Skeletal muscle cell (primary cell): ENCODE results near the gene KDM4C.
"Not testable (repeated sequence)": the region's sequence is repeated elsewhere in the genome, so short reads cannot be mapped to it uniquely, and the experiment has no call there.

ENCODE experiments used
- DNase-seq: peaks from one replicate; pipeline ENCODE4 v3.0.0-alpha.2; 2010; ENCODE audit warnings: low read depth
- H3K4me3 ChIP-seq: 2 replicates; pipeline ENCODE4 v1.5.1; 2011; ENCODE audit warnings: low read depth, mild to moderate bottlenecking, control low read depth, low read length, moderate library complexity

KDM4C gene

DNA sequence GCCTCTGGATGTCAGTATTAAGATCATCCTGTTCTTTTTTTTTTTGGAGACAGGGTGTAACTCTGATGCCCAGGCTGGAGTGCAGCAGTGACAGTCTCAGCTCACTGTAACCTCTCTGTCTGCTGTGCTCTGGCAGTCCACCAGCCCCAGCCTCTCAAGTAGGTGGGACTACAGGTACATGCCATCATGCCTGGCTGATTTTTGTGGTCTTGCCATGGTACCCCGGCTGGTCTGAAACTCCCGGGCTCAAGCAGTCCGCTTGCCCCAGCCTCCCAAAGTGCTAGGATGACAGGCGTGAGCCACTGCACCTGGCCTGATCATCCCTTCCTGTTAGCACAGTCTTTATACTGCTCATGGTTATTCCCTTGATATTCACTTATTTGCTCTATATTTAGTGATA, 3.5 kb downstream of the KDM4C start:
- DNase-seq, result no peak
- H3K4me3 ChIP-seq, result no peak overlapping the region

DNA sequence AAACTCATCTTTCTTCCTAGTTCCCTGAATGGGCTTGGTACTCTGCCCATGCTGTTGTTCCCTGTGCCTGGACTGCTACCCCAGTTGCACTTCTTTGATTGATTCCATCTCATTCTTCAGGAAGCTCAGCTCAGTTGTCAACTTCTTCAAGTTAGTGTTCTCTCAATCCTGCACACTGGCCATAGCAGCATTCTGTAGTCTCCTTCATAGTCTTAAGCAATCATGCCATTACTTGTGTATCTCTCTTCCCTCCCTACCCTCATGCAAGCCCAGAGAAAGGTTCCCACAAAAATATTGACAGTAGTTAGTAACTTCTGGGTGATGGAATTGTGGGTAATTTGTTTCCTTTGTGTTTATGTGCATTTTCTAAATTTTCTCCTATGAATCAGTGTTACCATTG, 5.5 kb downstream of the KDM4C start:
- no peak overlapping the region for H3K4me3 ChIP-seq
- no peak for DNase-seq

DNA sequence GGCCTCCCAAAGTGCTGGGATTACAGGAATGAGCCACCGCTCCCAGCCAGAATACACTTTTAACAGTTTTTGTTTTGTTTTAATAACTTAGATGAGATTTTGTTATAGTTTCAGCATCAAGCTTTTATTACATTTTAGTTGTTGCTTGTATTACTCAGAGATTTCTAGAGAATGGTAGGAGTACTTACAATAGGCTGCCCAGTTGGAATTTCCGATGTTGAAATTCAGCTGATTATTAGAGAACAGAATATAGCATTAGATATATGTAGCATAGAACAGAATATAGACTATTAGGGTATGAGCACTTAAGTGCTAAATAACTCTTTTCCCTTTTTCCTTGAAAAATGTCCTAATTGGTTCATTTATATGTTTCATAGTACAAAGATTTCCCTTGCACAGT, 6.2 kb downstream of the KDM4C start:
- no peak for DNase-seq
- H3K4me3 ChIP-seq, result no peak overlapping the region

DNA sequence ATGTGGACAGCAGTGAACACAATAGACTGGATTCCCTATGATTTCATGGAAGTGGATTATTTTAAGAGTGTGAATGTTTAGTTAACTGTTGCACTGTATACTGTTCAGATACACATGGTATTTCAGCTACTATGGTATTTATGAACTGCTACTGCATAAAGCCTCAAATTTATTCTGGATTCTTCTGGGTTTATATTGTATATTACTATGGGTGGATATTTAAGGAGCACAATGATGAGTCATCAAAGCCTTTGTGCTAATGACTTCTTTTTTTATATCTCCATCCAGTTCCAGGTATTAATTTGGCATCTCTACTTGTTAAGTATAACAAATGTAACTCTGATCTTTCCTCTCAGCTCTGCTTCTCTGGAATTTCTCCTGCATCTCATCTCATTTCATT, 6.8 kb downstream of the KDM4C start:
- no peak for DNase-seq
- no peak overlapping the region for H3K4me3 ChIP-seq

DNA sequence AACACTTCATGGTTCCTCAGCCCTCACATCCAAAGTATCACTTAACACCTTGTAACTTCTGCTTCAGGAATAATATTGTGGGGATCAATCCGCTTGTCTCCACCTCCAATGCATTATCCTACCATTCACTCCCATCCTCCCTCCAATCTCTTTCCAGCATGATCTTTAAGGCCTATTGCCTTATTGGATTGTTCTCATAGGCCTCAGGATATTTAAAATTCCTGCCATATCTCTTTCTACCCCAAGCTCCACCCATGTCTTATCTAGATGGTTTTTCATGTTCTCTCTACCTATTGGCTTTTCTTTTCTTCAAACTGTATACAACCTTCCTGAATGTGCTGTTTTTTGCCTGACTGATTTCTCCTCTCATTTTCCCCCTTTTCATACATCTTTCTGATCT, 7.2 kb downstream of the KDM4C start:
- H3K4me3 ChIP-seq, result no peak overlapping the region
- DNase-seq, result no peak

DNA sequence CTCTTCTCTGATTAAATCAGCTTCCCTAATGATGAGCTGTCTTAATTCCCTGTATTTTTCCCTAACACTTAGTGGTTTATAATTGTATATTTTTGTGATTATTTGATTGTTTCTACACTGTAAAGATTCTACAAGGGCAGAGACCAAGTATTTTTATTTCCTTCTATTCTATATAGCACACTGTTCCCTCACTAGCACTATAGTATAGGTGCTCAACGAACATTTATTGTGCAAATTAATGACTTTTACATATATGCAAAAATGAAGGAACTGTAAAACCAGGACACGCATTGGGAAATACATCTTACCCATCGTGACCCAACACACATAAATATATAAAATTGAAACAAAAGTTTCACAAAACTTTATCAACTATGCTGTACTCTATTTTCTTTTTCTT, 7.6 kb downstream of the KDM4C start:
- no peak overlapping the region for H3K4me3 ChIP-seq
- no peak for DNase-seq

DNA sequence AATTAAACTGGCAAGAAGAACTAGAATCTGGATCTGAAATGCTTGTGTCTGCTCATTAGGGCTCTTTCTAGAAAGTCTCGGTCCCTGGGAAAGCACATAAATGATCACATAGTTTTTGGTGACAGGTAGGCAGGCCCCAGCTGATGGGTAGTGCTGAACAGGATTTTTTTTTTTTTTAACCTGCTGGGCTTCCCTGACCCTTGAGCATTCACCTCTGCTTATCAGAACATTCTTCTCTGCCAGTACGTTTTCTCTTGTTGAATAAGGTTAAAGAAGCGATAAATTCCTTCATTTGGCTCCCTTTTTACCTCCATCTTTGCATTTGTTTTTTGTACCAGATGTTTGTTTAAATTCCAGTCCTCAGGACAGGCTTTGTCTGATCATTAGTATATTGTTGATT, 8.8 kb downstream of the KDM4C start:
- no peak for DNase-seq
- no peak overlapping the region for H3K4me3 ChIP-seq

DNA sequence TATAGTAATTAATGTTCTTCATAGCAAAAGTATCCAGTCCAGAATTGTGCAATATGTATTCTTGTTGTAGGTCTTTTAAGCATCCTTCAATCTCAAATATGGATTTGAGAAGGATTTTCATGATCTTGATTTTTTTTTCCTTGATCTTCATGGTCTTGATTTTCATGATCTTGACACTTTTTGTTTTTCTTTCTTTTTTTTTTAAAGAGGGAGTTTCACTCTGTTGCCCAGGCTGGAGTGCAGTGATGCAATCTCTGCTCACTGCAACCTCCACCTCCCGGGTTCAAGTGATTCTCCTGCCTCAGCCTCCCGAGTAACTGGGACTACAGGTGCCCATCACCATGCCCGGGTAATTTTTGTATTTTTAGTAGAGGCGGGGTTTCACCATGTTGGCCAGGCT, 10.8 kb downstream of the KDM4C start:
- H3K4me3 ChIP-seq, DNase-seq: not testable (repeated sequence)

DNA sequence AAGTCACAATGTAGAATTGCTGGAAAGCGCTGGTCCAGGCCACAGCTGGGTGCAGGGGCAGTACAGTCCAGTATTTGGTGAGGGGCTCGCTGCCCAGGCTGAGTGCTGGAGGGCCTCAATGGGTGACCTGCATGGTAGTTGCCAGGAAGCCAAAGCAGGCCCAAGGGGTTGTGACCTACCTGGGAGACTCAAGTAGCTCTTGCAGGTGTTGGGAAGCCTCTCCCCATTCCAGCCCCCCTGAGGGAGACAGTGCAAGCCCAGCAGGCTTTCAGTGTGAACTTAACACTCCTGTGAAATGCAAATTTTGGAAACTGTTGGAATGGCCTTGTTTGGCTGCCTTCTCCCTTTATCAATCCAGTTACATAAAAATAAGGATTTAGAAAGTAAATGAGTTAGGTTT, 13.9 kb downstream of the KDM4C start:
- no peak overlapping the region for H3K4me3 ChIP-seq
- DNase-seq, result no peak

DNA sequence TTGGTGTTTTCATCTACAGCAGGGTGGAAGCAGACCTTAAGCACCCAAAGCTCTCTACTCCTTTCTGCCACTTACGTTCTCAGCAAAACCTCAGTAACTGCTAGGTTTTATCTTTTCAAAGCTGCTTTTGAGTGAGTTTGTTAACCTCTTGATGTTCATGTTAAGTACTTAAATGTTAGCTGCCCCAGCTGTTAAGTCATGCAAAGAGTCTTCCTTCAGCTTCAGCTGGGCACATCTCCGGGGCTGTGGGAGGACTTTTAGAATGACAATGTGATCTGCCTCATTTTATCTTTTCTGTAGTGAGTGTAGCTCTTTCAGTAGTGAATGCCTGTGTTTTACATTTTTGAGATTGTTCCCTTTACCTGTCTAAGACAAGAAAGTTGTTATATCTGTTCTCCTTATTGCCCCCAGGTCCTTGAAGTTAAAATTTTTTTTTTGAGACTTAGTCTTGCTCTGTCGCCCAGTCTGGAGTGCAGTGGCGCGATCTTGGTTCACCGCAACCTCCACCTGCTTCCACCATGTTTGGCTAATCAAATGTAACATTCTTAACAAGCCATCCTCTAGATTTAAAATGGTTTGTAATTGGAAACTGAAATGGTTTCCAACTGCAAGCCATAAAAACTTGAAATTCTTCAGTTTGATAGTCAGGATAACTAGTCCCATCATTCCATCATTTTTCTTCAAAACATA, 19.6 kb downstream of the KDM4C start:
- H3K4me3 ChIP-seq, result no peak overlapping the region
- no peak for DNase-seq

DNA sequence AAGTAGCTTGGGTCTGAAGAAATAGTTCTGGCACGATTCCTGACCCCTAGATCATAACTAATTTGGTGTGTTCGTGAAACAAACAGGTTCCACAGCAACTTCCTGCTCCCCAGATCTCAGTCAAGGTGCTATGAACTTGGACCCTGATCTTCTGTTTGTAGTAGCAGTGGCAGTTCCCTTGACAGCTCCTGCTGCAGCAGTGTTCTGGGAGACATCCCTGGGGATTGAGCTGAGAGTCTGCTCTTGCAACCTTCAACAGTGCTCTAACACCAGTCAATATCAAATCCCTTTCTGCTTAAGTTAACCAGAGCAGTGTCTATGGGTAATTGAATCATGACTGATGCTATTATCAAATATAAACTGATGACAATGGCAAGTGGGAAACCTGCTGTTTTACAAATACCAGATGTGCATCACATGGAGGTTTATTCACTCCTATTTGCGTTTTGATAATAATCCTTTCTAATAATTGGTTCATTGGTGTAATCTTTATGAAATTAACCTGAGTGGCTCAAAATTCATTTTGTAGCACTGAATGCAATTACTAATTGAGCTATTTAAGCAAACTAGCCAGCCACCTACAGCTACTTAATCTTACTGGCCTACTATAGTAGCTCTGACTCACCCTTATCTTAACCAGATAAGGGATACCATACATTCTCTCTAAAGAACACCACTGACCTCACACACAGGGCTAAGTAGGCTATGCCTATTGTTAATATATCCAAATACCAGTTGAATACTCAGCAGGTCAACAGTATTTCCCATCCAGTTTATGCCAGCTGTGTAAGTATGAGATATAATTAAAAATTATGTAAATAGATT, 21.9 kb downstream of the KDM4C start:
- no peak overlapping the region for H3K4me3 ChIP-seq

DNA sequence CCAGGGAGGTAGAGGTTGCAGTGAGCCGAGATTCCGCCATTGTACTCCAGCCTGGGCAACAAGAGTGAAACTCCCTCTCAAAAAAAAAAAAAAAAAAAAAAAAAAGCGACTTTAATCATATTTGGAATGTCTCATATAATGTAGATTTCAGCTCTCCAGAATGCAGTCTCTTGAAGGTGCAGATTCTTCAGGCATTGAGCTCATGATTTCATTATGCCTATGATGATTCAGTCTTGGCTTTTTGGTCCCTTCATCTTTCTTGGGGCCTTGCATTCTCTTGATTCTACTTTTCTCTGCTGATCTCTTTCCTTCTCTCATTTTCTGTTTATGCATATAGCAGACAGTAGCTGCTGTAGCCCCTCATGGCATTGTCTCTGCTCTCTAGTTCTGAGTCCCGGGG, 22.9 kb downstream of the KDM4C start:
- DNase-seq, result no peak

More for the DNA sequence above, 21.9 kb downstream of the KDM4C start:
- DNase-seq, result no peak

DNA sequence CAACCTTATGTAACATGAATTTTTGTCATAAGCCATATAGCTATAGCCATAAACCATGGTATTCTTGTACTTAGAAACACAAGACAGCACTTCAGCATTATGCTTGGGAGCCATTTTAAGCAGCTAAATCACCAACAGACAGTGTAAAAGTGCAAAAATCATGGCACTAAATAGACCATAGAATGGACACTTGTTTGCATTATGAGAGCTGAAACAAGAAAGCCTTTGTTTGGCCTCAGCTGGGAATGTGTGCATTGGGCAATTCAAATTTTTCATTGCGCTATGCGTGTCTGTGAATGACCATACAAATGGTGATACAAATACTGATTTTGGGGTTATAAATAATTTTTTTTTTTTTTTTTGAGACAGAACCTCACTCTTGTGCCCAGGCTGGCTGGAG, 23.7 kb downstream of the KDM4C start:
- no peak for DNase-seq
- no peak overlapping the region for H3K4me3 ChIP-seq

More for the DNA sequence above, 22.9 kb downstream of the KDM4C start:
- no peak overlapping the region for H3K4me3 ChIP-seq

DNA sequence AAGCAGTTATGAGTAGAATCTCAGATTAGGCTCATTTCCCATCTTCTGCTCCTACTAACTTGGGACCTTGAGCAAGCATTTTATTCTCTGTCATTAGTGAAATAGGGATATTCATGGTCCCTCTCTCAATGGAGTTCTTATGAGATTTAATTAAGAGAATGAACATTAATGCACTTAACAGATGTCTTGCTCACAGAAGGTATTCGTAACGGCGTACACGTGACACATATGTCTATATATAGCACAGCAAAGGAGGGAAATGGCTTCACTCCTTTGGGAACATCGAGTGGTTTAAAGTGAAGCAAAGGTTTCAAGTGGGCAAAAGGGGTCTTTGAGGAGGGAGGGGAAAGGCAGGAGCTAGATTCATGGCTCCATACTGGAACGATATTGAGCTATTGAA, 24.6 kb downstream of the KDM4C start:
- H3K4me3 ChIP-seq, result no peak overlapping the region
- no peak for DNase-seq

DNA sequence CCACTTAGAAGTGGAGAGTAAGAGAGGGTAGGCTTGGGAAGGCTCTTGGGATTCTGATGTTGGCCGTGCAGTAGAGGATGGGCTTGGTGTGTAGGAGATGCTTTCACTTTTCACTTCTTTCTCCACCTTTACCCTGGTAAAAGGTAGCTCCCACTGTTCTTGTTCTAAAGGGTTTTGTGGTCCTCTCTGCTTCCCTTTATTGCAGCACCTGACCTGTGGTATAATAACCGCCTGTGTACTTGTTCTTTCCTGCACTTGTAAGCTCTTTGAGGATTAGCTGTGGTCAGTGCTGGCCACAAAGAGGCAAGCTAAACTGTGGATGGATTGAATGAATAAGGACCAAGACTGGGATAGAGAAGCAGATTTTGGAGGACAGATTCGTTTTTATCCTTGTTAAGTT, 25.2 kb downstream of the KDM4C start:
- no peak overlapping the region for H3K4me3 ChIP-seq
- DNase-seq, result no peak

DNA sequence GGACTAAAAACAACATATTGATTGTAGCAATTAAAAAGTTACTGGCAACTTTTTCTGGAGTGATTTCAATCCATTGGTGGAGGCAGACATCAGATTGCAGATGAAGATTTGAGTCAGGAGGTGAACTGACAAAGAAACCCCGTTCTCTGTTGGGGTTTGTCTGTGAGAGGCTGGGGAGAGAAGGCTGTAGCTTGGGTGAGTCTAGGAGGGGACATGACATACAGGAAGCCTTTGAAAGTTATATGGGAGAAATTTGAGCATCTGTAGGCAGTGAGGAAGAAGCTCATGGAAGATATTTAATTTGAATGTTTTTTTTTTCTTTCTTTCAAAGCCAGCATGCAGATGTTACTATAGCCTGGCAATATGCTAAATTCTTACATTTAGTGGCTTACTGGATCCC, 26.0 kb downstream of the KDM4C start:
- no peak overlapping the region for H3K4me3 ChIP-seq
- DNase-seq, result no peak

DNA sequence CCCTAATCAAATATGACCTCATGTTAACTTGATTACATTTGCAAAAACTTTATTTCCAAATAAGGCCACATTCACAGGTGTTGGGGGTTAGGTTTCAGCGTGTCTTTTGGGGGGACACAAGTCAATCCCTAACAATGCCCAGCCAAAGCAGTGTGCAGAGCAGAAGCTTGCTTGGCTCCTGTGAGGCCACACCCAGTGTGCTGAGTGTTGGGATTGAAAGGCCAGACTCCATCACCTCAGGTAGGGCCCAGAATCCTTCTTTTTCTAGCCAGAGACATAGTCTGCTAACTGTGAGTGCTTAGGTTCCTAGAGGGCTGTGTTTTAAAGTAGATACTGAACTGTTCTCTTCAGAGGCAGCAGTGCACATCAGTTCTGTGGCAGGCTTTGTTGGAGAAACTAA, 27.9 kb downstream of the KDM4C start:
- no peak overlapping the region for H3K4me3 ChIP-seq
- DNase-seq, result no peak

DNA sequence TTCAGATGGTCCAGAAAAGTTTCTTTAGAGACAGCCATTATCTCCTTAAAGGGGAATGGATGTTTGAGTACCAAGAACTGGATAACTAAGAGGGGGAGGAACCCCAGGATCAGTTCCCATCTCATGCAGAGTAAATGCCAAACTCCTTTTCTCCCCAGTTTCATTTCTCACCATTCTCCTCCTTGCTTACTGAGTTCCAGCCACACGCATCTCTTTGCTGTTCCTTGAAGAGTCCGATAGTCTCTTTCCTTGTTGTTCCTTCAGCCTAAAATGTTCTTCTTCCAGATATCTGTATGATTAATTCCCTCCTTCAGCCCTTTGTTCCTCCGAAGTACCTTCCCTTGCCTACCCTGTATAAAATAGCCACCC, 30.0 kb downstream of the KDM4C start:
- no peak overlapping the region for H3K4me3 ChIP-seq
- no peak for DNase-seq

DNA sequence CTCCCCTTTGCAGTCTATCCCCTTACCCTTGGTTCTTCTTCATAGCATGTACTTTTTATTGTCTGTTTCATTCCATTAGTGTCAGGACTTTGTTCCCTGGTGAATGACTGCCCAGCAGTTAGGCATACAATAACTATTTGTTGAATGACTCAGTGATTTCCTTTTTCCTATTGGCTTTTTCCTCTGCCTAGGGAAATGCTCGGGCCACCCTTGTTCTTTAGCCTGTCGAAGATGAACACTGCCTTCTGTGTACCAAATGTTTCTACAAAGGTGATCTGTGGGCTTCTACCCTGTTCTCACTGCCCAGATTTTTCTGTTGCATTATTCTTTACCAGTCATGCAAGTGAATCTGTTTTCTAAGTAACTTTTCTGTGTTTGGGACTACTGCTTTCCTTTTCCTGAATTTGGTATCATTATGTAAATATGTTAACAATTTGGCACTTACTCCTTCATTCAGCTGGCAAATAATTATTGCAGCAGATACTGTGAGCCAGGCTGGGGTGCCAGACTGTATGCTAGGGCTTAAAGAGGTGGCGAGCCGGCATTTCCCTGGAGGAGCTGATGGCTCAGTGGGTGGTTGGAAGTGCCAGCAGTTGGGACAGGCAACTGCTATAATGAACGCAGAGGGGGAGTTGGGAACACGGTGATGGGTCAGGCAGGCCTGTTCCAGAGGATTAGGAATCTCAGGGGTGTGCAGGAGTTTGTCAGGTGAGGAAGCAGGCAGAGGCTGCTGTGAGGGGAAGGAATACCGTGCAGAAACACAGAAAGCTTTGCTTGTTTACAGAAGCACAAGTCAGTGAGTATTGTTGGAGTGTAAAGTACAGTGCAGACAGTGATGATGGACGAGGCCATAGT, 30.6 kb downstream of the KDM4C start:
- H3K4me3 ChIP-seq, result no peak overlapping the region
- peak; percentile 21 for DNase-seq

DNA sequence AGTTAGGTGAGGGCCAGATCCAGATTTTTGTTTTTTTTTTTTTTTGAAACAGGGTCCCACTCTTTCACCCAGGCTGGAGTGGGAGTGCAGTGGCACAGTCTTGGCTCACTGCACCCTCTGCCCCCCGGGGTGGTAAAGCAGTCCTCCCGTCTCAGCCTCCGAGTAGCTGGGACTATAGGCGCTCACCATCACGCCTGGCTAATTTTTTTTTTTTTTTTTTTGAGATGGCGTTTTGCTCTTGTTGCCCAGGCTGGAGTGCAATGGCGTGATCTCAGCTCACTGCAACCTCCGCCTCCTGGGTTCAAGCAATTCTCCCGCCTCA, 31.2 kb downstream of the KDM4C start:
- not testable (repeated sequence) for H3K4me3 ChIP-seq, DNase-seq
